ENCODE data around the gene SAMHD1. TPM values are rescaled to one million over a fixed set of nuclear protein-coding genes. Genes with fewer than 3 reads are reported as not detected.

Gene SAMHD1
- total and polyA plus RNA-seq, 9 of the 15 experiments (the other 6 are each of a cell fraction or from before 2014, with no cell fraction given): 6.8 to 20.4 (median 14.8) TPM

- TF ChIP-seq THRA (IDR thresholded peaks at IDR 0.05): no peak
- TF ChIP-seq KAT8 (IDR thresholded peaks at IDR 0.05; ENCODE audit: low read depth): no peak
- TF ChIP-seq POU5F1 (IDR thresholded peaks at IDR 0.05; ENCODE audit: borderline replicate concordance, low read depth, low read length, partially characterized antibody): no peak
- TF ChIP-seq CREB3 (tag; conservative IDR thresholded peaks at IDR 0.05; ENCODE audit: low read depth): no peak
- no peak for TF ChIP-seq ZBTB8A (IDR thresholded peaks at IDR 0.05; ENCODE audit: partially characterized antibody)
- no peak for TF ChIP-seq ZNF699 (CRISPR knock-in tag; IDR thresholded peaks at IDR 0.05; ENCODE audit: insufficient replicate concordance)
- TF ChIP-seq IRF9 (tag; IDR thresholded peaks at IDR 0.05): no peak
- no peak for TF ChIP-seq LEF1 (IDR thresholded peaks at IDR 0.05)
- TF ChIP-seq MEIS2 (IDR thresholded peaks at IDR 0.05; ENCODE audit: partially characterized antibody): no peak
- 0 out of 2 replicates have a peak, but pooled peaks have one; percentile 31 for TF ChIP-seq ATF7 (IDR thresholded peaks at IDR 0.05)
- no peak for TF ChIP-seq CBX3 (IDR thresholded peaks at IDR 0.05; ENCODE audit: borderline replicate concordance in 1 of 2, low read length in 2 of 2)
- TF ChIP-seq ZFPM2 (CRISPR knock-in tag; IDR thresholded peaks at IDR 0.05): no peak
- TF ChIP-seq MAX (CRISPR knock-in tag; IDR thresholded peaks at IDR 0.05): no peak; the same call in 1 of the 2 replicates
- peak; percentile 28; the same call in 1 of the 2 replicates for TF ChIP-seq CREM (IDR thresholded peaks at IDR 0.05; ENCODE audit: low read depth)
- peak; percentile 75 for TF ChIP-seq CC2D1A (IDR thresholded peaks at IDR 0.05)
- no peak for TF ChIP-seq PML (IDR thresholded peaks at IDR 0.05; ENCODE audit: low read length)
- no peak for TF ChIP-seq ZNF764 (CRISPR knock-in tag; IDR thresholded peaks at IDR 0.05; ENCODE audit: low read depth)
- TF ChIP-seq MYBL2 (IDR thresholded peaks at IDR 0.05; ENCODE audit: low read depth): no peak
- TF ChIP-seq MYBL2 (CRISPR knock-in tag; IDR thresholded peaks at IDR 0.05; ENCODE audit: borderline replicate concordance): no peak
- TF ChIP-seq CEBPZ (IDR thresholded peaks at IDR 0.05; ENCODE audit: borderline replicate concordance, low read depth, low read length): no peak
Measured at GRCh38 chr20:36886859-36887751, 64.4 kb downstream of the SAMHD1 start (continued).

All from K562 (cell line).